Esophagus (tissue), 2 donors: ENCODE results near the gene HIVEP2. TPM values are rescaled to one million over a fixed set of nuclear protein-coding genes. Genes with fewer than 3 reads are reported as not detected.

Source experiments
- H3K27ac ChIP-seq, 2 donors: one replicate each; pipeline ENCODE4 v1.5.1; 2013; ENCODE audit warnings: low read depth in 2 of 2, mild to moderate bottlenecking in 2 of 2, inconsistent platforms in 1 of 2, low read length in 1 of 2, moderate library complexity in 1 of 2
- H3K27me3 ChIP-seq, 2 donors: one replicate each; pipeline ENCODE4 v1.6.1; 2013; ENCODE audit warnings: low read length in 2 of 2, control low read depth in 1 of 2, mild to moderate bottlenecking in 1 of 2; ENCODE audit not compliant: insufficient read depth in 2 of 2, control insufficient read depth in 1 of 2
- H3K36me3 ChIP-seq, 2 donors: one replicate each; pipeline ENCODE4 v1.6.1; 2013; ENCODE audit warnings: low read length in 1 of 2; ENCODE audit not compliant: control insufficient read depth in 2 of 2, insufficient read depth in 2 of 2
- H3K4me1 ChIP-seq, 2 donors: one replicate each; pipeline ENCODE4 v1.6.1; 2013; ENCODE audit warnings: low read length in 1 of 2; ENCODE audit not compliant: control insufficient read depth in 2 of 2, insufficient read depth in 2 of 2
- H3K4me3 ChIP-seq, 2 donors: one replicate each; pipeline ENCODE4 v1.5.1; 2013; ENCODE audit warnings: low read length in 2 of 2, mild to moderate bottlenecking in 2 of 2, low read depth in 1 of 2, moderate library complexity in 1 of 2
- H3K9me3 ChIP-seq, 2 donors: one replicate each; pipeline ENCODE4 v1.6.1; 2013; ENCODE audit warnings: mild to moderate bottlenecking in 2 of 2, low read depth in 1 of 2, low read length in 1 of 2, moderate library complexity in 1 of 2; ENCODE audit not compliant: control insufficient read depth in 2 of 2, insufficient read depth in 1 of 2
- WGBS, 2 donors: extraction: QIAGEN DNeasy Blood & Tissue Kit; methylation state at CpG; one replicate each; pipeline ENCODE4 v1.1.7; 2013; 5-methylcytosine and 5-hydroxymethylcytosine counted together
- polyA plus RNA-seq, 2 donors: library from polyadenylated mRNA; stranded (reverse); fragments of 200-250 nt; gene quantifications; one replicate each; pipeline ENCODE4 v1.2.3, GENCODE V29; 2013
- donor health status: healthy with polysubstance abuse.
- donor health status: Bipolar disorder and iron deficiency.

HIVEP2 gene
- polyA plus RNA-seq, 2 donors: 3.0 to 4.8 TPM

GRCh38 chr6:142702501-142703460 is 242.2 kb downstream of the HIVEP2 start:
- peaks cover 0 to 3% of the 10 kb centered on the region in 2 donors for H3K4me1 ChIP-seq
- no peaks in the 10 kb centered on the region for H3K27me3 ChIP-seq
- H3K36me3 ChIP-seq: no peaks in the 10 kb centered on the region
- H3K9me3 ChIP-seq: no peaks in the 10 kb centered on the region
- 59 to 65% methylated on average over 12 of the region's 12 CpGs for WGBS, 2 donors
- no peak overlapping the region for H3K27ac ChIP-seq
- H3K4me3 ChIP-seq: no peak overlapping the region

Other genes with a start within 250 kb of the HIVEP2 start
- 10 to 100 TPM; 28.5 to 44.6 TPM for gene AIG1, start 115.7 kb upstream of the HIVEP2 start, polyA plus RNA-seq